GM19099 (cell line): ENCODE measurements around the gene BORCS8.

Source experiments
- POLR2A ChIP-seq: IDR thresholded peaks from 3 replicates; pipeline ENCODE4 v1.6.1; 2011; ENCODE audit warnings: low read depth; ENCODE audit not compliant: insufficient read length; ENCODE audit errors: extremely low read depth

The BORCS8 gene

GRCh38 chr19:19223636-19224035, 31.7 kb upstream of the BORCS8 start:
- TF ChIP-seq POLR2A, result no peak

DNA sequence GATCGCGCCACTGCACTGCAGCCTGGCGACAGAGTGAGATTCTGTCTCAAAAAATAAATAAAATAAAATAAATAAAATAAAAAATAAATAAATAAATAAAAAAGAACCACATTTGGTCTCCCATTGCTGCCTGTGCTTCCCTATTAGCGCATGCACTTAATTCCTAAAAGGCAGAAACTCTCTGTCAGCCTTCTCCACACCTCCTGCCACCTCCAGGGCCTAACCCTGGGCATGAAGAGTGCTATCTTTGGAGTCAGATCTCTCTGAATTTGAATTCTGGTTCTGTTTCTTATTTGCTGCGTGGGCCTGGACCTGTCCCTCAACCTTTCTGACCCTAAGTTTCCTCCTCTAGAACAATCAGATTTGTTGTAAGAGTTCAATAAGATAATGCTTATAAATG, 31.1 kb upstream of the BORCS8 start:
- TF ChIP-seq POLR2A, result no peak

- TF ChIP-seq POLR2A, result no peak
These were observed 27.0 kb upstream of the BORCS8 start for GRCh38 chr19:19218911-19219310.

GRCh38 chr19:19217099-19217498, 25.1 kb upstream of the BORCS8 start:
- no peak for TF ChIP-seq POLR2A

- no peak for TF ChIP-seq POLR2A
These were observed 23.8 kb upstream of the BORCS8 start for GRCh38 chr19:19215792-19216191.

DNA sequence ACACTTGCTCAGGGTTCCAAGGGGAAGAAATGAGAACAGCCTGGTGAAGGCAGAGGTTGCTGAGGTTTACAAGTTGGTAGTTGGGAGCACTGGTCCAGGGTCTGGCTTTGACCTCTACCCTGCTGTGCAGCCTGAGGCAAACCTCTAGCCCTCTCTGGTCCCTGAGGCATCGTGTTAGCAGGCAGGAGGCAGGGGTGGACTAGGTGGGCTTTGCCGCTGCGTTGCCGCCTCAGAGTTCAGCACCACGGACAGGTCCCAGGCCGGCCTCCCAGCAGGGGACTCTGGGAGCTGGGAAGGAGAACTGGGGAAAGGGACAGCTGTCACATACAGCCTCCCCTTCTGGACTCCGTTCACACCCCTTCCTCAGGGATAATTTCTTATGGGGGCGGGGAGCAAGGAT, 22.9 kb upstream of the BORCS8 start:
- no peak for TF ChIP-seq POLR2A

DNA sequence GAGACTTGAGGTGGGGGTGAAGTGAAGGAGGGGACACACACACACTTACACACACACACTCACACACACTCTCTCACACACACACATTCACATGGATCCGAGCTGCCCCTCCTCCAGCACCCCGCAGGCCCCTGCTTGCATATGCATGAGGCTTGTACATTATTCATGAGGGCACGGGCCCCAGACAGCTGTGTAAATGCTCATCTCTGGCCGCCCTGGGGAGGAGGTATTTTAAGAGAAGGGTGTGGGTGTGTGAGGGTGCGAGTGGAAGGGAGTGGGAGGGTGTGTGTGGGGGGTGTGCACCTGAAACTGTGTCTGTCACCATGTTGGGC, 22.2 kb upstream of the BORCS8 start:
- TF ChIP-seq POLR2A, result no peak

GRCh38 chr19:19213426-19214158, 21.6 kb upstream of the BORCS8 start:
- no peak for TF ChIP-seq POLR2A

DNA sequence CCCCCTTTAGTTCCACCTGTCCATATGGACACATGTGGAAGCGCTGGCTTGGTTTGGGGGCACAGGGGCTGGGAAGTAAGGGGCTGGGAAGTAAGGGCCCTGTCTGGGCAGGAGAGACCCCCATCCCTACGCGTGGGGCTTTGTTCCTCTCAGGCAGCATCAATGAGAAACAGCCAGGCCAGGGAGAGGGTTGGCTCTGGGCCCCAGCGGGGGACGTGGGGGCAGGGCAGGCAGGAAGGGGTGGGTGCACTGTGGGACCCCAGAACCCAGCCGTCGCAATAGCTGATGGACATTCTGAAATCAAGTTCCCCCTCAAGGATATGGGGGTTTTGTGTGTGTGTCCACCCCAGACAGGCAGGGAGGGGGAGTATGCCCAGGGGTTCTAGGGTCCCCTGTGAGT, 21.0 kb upstream of the BORCS8 start:
- no peak for TF ChIP-seq POLR2A

DNA sequence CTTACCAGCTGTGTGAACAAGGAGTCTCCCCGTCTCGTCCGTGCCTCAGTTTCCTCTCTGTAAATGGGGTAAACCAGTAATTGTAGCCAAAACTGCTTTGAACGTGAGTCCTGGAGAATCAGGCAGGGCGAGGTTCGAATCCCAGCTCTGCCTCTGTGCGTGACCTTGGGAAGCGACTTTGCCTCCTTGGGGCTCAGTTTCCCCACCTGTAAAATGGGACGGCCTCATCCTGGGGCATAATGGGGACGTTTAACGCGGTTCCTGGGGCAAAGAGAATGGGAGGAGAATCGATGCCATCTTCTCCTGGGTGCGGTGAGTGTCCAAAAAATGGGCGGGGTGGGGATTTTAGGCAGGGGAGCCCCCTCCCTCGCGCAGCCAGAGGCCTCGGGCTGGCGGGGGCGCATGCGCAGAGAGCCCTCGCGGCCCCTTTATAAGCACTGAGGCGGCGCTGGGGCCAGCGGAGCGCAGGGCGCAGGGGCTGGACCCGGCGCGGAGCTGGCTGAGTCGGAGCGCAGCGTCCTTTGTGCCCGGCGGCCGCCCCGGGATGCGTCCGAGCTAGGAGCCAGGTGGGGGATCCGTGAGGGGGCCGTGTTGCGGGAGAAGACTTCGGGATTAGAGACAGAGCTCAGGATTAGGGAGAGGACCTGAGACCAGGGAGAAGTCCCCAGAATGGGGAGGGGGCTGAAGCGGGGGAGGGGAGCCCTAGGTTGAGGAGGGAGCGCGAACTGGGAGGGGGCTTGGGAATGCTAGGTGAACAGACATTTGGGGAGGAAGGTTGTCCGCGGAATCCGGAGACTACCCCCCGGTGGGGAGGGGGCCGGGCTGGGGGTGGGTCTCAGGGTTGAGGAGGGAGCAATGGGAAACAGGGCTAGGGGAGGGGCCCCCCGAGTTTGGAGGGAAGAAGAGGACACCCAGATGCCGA, 19.8 kb upstream of the BORCS8 start, which contains the start of gene NCAN:
Gene NCAN (plus strand): TSS at position 460 of the 922 bp plus-strand sequence. CDS start 4,996 bp downstream, outside the sequence.
- TF ChIP-seq POLR2A, result no peak

- TF ChIP-seq POLR2A, result no peak
These were observed 17.4 kb upstream of the BORCS8 start for GRCh38 chr19:19209372-19209771.

GRCh38 chr19:19207637-19208572, 16.0 kb upstream of the BORCS8 start:
- TF ChIP-seq POLR2A, result no peak

- TF ChIP-seq POLR2A, result no peak
These were observed 15.0 kb upstream of the BORCS8 start for GRCh38 chr19:19206938-19207337.

GRCh38 chr19:19205416-19206410, 13.8 kb upstream of the BORCS8 start:
- no peak for TF ChIP-seq POLR2A
